Stimulated activated effector memory CD8-positive, alpha-beta T cell treated with anti-CD3 and anti-CD28 coated beads, Interleukin-12 subunit alpha, Interleukin-12 subunit beta, amount 100 ng/mL, for 72 hours (primary cell): Measurements from ENCODE around the gene BCAT1.
"Not testable (repeated sequence)": the region's sequence is repeated elsewhere in the genome, so short reads cannot be mapped to it uniquely, and the experiment has no call there.

ENCODE experiments used
- ATAC-seq: fragments of 150-1000 bp; cut with Tn5 transposase; 2 replicates; pipeline ENCODE4 v1.10.0; 2021
- DNase-seq, 2 donors: peaks; one replicate each; pipeline ENCODE4 v3.0.0; 2021 to 2022; ENCODE audit warnings: low spot score in 2 of 2
- H3K27ac Mint-ChIP-seq: one replicate; pipeline ENCODE4 v1.8.0; 2022; ENCODE audit warnings: mild to moderate bottlenecking, mixed read lengths
- H3K36me3 Mint-ChIP-seq: one replicate; pipeline ENCODE4 v1.8.0; 2022; ENCODE audit warnings: mild to moderate bottlenecking, mixed read lengths
- H3K4me1 Mint-ChIP-seq: one replicate; pipeline ENCODE4 v1.8.0; 2022; ENCODE audit warnings: mixed read lengths
- H3K4me3 Mint-ChIP-seq: one replicate; pipeline ENCODE4 v1.8.0; 2022; ENCODE audit warnings: mild to moderate bottlenecking, mixed read lengths
- H3K9me3 Mint-ChIP-seq: one replicate; pipeline ENCODE4 v1.8.0; 2022; ENCODE audit warnings: mixed read lengths

The BCAT1 gene

GRCh38 chr12:24945039-24945438, 3.9 kb downstream of the BCAT1 start:
- no peak for ATAC-seq

DNA sequence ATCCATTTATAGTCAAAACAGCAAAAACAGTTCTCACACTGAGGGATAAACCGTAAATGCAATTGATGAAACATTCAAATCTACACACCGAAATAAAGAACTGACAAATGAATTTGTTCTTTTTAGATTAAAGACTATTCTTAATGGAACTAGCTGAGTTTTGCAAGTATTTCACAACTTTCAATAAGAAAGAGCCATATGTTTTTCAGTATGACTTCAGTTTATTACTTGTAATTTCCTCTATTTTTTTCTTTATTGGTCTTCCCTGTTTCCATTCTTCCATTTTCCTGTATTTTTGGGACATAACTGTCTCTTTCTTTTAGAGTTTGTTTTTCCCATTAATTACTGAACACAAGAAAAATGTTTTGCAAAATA, 4.3 kb downstream of the BCAT1 start:
- no peaks in the 10 kb centered on the region for H3K36me3 Mint-ChIP-seq
- no peaks in the 10 kb centered on the region for H3K9me3 Mint-ChIP-seq
- DNase-seq (no peak), ATAC-seq (no peak)
- no peak overlapping the region for H3K27ac Mint-ChIP-seq
- peaks cover 26% of the 10 kb centered on the region for H3K4me1 Mint-ChIP-seq
- H3K4me3 Mint-ChIP-seq: no peak overlapping the region

More at GRCh38 chr12:24945039-24945438, 3.9 kb downstream of the BCAT1 start:
- no peaks in the 10 kb centered on the region for H3K36me3 Mint-ChIP-seq
- no peak overlapping the region for H3K27ac Mint-ChIP-seq
- H3K4me3 Mint-ChIP-seq: no peak overlapping the region
- no peaks in the 10 kb centered on the region for H3K9me3 Mint-ChIP-seq
- DNase-seq: no peak
- peaks cover 27% of the 10 kb centered on the region for H3K4me1 Mint-ChIP-seq

GRCh38 chr12:24943947-24944600, 4.8 kb downstream of the BCAT1 start:
- ATAC-seq: no peak
- H3K27ac Mint-ChIP-seq: no peak overlapping the region

GRCh38 chr12:24940157-24940556, 8.7 kb downstream of the BCAT1 start:
- ATAC-seq: no peak
- H3K4me3 Mint-ChIP-seq: no peak overlapping the region
- H3K4me1 Mint-ChIP-seq: no peaks in the 10 kb centered on the region

More at GRCh38 chr12:24943947-24944600, 4.8 kb downstream of the BCAT1 start:
- no peaks in the 10 kb centered on the region for H3K9me3 Mint-ChIP-seq
- H3K36me3 Mint-ChIP-seq: no peaks in the 10 kb centered on the region
- DNase-seq: no peak
- no peak overlapping the region for H3K4me3 Mint-ChIP-seq
- peaks cover 21% of the 10 kb centered on the region for H3K4me1 Mint-ChIP-seq

DNA sequence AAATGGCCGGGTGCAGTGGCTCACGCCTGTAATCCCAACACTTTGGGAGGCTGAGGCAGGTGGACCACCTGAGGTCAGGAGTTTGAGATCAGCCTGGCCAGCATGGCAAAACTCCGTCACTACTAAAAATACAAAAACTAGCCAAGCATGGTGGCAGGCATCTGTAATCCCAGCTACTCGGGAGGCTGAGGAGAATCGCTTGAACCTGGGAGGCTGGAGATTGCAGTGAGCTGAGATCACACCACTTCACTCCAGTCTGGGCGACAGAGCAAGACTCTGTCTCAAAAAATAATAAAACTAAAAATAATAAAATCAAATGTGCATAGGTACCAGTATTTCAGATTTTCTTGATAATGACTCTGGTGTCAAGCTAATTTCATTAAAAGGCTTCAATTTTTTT, 9.3 kb downstream of the BCAT1 start:
- not testable (repeated sequence) for H3K4me1 Mint-ChIP-seq, H3K36me3 Mint-ChIP-seq, ATAC-seq, DNase-seq, H3K9me3 Mint-ChIP-seq, H3K4me3 Mint-ChIP-seq, H3K27ac Mint-ChIP-seq

More at GRCh38 chr12:24940157-24940556, 8.7 kb downstream of the BCAT1 start:
- Mint-ChIP-seq H3K27ac (no peak overlapping the region), H3K9me3 (no peaks in the 10 kb centered on the region), H3K36me3 (no peaks in the 10 kb centered on the region)
- no peak for DNase-seq

DNA sequence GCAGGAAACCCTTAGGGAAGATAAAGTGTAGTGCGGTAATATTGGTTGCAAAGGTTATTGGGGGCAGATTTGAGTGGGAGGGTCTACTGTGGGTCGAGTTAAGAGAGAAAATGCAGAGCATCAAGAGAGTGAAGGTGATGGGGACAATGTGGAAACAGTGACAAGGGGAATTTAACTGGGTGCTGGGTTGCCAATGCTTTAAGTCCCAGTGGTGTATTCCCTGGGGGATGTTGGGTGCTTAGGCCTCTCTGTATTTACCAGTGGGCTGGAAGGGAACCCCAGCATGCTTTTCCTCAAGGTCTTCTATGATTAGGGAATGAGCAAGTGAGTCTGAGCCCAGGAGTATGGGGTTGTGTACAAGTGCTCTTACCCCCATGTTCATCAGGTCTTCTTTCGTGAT, 10.6 kb downstream of the BCAT1 start:
- ATAC-seq (no peak), DNase-seq (no peak)
- Mint-ChIP-seq H3K36me3 (no peaks in the 10 kb centered on the region), H3K4me1 (no peaks in the 10 kb centered on the region), H3K27ac (no peak overlapping the region), H3K4me3 (no peak overlapping the region), H3K9me3 (no peaks in the 10 kb centered on the region)

- DNase-seq (no peak), ATAC-seq (no peak)
Measured at GRCh38 chr12:24937553-24938244, 11.2 kb downstream of the BCAT1 start.

DNA sequence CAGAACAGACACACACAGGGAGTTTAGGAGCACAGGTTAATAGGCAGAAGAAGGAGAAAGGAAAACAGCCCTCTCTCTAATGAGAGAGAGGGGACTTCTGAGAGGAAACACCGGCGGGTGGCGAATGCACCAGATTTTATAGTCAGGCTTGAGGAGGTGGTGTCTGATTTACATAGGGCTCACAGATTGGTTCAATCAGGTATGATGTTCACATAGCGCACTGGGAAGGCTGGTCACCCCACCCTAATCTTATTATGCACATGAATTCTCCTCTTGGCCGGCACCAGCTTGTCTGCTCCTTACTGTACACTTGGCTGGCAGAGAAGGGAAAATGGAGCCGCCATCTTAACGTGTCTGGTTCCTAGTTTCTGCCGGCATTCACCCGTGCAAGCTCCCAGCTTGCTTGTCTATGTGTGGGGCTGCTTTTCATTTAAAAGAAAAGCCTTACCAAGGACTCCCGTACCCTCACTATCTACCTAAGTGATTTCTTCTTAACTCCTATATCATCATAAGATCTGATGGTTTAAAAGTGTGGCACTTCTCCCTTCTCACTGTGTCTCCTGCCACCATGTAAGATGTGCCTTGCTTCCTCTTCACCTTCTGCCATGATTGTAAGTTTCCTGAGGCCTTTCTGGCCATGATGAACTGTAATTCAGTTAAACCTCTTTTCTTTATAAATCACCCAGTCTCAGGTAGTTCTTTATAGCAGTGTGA, 15.1 kb downstream of the BCAT1 start:
- Mint-ChIP-seq H3K4me1 (no peaks in the 10 kb centered on the region), H3K36me3 (no peaks in the 10 kb centered on the region), H3K27ac (no peak overlapping the region), H3K9me3 (no peaks in the 10 kb centered on the region), H3K4me3 (no peak overlapping the region)
- DNase-seq: no peak
- no peak for ATAC-seq

More at GRCh38 chr12:24937553-24938244, 11.2 kb downstream of the BCAT1 start:
- H3K27ac Mint-ChIP-seq: no peak overlapping the region
- H3K4me1 Mint-ChIP-seq: no peaks in the 10 kb centered on the region
- no peaks in the 10 kb centered on the region for H3K9me3 Mint-ChIP-seq
- H3K36me3 Mint-ChIP-seq: no peaks in the 10 kb centered on the region
- H3K4me3 Mint-ChIP-seq: no peak overlapping the region

- no peak for DNase-seq
Measured at GRCh38 chr12:24931666-24932405, 17.1 kb downstream of the BCAT1 start.

GRCh38 chr12:24929953-24930352, 18.9 kb downstream of the BCAT1 start:
- Mint-ChIP-seq H3K27ac (no peak overlapping the region), H3K9me3 (no peaks in the 10 kb centered on the region), H3K4me1 (no peaks in the 10 kb centered on the region), H3K36me3 (no peaks in the 10 kb centered on the region), H3K4me3 (no peak overlapping the region)
- ATAC-seq: no peak
- no peak for DNase-seq

More at GRCh38 chr12:24931666-24932405, 17.1 kb downstream of the BCAT1 start:
- H3K36me3 Mint-ChIP-seq: no peaks in the 10 kb centered on the region
- peak; percentile 40 for ATAC-seq
- no peaks in the 10 kb centered on the region for H3K4me1 Mint-ChIP-seq
- H3K4me3 Mint-ChIP-seq: no peak overlapping the region
- H3K9me3 Mint-ChIP-seq: no peaks in the 10 kb centered on the region
- H3K27ac Mint-ChIP-seq: no peak overlapping the region

DNA sequence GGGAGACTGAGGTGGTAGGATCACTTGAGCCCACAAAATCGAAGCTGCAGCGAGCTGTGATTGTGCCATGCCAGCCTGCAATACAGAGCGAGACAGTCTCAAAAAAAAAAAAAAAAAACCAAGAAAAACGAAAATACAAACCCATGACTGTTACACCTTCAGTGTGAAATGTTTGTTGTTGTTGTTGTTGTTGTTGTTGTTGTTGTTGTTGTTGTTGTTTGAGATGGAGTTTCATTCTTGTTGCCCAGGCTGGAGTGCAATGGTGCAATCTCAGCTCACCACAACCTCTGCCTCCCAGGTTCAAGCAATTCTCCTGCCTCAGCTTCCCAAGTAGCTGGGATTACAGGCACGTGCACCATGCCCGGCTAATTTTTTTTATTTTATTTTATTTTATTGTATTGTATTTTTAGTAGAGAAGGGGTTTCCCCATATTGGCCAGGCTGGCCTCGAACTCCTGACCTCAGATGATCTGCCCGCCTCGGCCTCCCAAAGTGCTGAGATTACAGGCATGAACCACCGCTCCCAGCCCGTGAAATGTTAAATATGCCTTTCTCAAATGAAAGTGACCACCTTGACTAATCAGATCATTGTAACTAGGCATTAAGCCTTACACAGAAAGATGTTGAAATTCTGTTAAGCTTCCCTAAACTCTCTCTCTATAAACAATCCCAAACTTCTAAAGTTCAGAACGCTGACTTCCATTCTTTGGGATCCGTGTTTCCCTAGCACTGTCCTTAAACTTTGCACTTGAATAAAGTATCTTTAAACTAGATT, 20.2 kb downstream of the BCAT1 start:
- H3K36me3 Mint-ChIP-seq, H3K4me1 Mint-ChIP-seq, H3K9me3 Mint-ChIP-seq, H3K27ac Mint-ChIP-seq, ATAC-seq, H3K4me3 Mint-ChIP-seq, DNase-seq: not testable (repeated sequence)

DNA sequence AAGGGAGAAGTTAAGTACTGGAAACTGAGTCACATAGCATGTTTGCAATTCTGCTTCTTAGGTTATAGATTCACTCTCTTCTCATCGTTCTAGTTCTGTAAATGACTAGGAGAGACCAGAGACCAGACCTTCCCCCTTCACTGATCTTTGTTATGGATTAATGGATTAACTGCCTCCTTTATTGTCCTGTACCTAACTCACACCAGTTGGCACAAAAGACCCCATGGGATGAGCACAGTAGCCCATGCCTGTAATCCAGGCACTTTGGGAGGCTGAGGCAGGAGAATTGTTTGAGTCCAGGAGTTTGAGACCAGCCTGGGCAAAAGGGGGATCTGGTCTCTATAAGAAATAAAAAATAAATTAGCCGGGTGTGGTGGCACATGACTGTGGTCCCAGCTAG, 20.8 kb downstream of the BCAT1 start:
- Mint-ChIP-seq H3K27ac (no peak overlapping the region), H3K4me3 (no peak overlapping the region), H3K36me3 (no peaks in the 10 kb centered on the region), H3K9me3 (no peaks in the 10 kb centered on the region), H3K4me1 (no peaks in the 10 kb centered on the region)
- ATAC-seq (no peak), DNase-seq (no peak)

GRCh38 chr12:24926080-24926479, 22.8 kb downstream of the BCAT1 start:
- ATAC-seq, H3K27ac Mint-ChIP-seq, H3K9me3 Mint-ChIP-seq, DNase-seq, H3K36me3 Mint-ChIP-seq, H3K4me3 Mint-ChIP-seq: not testable (repeated sequence)
- peaks cover 15% of the 10 kb centered on the region for H3K4me1 Mint-ChIP-seq

- H3K9me3 Mint-ChIP-seq: no peaks in the 10 kb centered on the region
- peak; percentile 67 for ATAC-seq
- H3K4me3 Mint-ChIP-seq: no peak overlapping the region
Measured at GRCh38 chr12:24922090-24922489, 26.8 kb downstream of the BCAT1 start.

More at GRCh38 chr12:24922090-24922489, 26.8 kb downstream of the BCAT1 start:
- Mint-ChIP-seq H3K27ac (no peak overlapping the region), H3K36me3 (no peaks in the 10 kb centered on the region), H3K4me1 (peaks cover 16% of the 10 kb centered on the region)
- DNase-seq: no peak
